ENCODE measurements around the gene ZNF425.
"Not testable (repeated sequence)": the region's sequence is repeated elsewhere in the genome, so short reads cannot be mapped to it uniquely, and the experiment has no call there.

The ZNF425 gene

GRCh38 chr7:149125863-149126661 lies at the start of gene ZNF425:
TSS of gene ZNF425 (minus strand) at chr7:149126324. CDS start at chr7:149126213, 111 bp downstream.
- H3K4me3 ChIP-seq (ENCODE audit: low read depth, low read length) = peak within 1 kb of the TSS; percentile 93
- DNase-seq (ENCODE audit: low read depth) = peak; percentile 70

- no peak for DNase-seq (ENCODE audit: low read depth)
- no peak overlapping the region for H3K4me3 ChIP-seq (ENCODE audit: low read depth, low read length)
Measured at GRCh38 chr7:149175150-149175549, 49.0 kb upstream of the ZNF425 start.

DNA sequence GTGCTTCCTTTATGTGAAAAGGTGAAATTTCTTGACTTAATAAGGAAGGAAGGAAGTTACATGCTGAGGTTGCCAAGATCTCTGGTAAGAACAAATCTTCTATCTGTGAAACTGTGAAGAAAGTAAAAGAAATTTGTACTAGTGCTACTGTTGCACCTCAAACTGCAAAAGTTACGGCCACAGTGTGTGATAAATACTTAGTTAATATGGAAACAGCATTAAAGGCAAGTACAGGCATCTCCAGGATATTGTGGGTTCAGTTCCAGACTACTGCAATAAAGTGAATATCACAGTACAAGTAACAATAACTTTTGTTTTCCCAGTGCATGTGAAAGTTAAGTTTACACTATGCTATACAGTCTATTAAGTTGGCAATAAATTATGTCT lies 46.4 kb upstream of the ZNF425 start:
- no peak for DNase-seq (ENCODE audit: low read depth)
- no peak overlapping the region for H3K4me3 ChIP-seq (ENCODE audit: low read depth, low read length)

DNA sequence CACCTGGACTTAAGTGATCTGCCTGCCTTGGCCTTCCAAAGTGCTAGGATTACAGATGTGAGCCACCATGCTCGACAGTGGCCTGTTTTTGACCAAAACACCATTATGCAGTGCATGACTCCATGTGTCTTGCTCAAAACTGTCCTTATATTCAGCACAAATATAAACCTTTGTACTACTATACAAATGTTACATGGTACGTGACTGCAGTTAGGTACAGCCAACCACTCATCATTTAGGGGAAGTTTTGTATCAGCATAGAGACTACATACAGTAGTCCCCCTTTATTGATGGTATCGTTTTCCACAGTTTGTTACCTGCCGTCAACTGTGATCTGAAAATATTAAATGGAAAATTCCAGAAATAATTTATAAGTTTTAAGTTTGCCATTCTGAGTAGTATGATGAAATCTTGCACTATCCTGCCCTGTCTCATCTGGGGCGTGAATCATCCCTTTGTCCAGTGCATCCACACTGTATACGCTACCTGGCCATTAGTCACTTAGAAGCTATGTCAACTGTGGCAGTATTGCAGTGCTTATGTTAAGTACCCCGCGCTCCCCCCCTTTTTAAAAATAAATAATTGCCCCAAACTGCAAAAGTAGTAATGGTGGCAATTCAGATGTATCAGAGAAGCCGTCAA lies 45.9 kb upstream of the ZNF425 start:
- no peak for DNase-seq (ENCODE audit: low read depth)

GRCh38 chr7:149166630-149167352 lies 40.7 kb upstream of the ZNF425 start:
- no peak overlapping the region for H3K4me3 ChIP-seq (ENCODE audit: low read depth, low read length)
- DNase-seq (ENCODE audit: low read depth) = no peak

More for the DNA sequence above, 45.9 kb upstream of the ZNF425 start:
- no peak overlapping the region for H3K4me3 ChIP-seq (ENCODE audit: low read depth, low read length)

DNA sequence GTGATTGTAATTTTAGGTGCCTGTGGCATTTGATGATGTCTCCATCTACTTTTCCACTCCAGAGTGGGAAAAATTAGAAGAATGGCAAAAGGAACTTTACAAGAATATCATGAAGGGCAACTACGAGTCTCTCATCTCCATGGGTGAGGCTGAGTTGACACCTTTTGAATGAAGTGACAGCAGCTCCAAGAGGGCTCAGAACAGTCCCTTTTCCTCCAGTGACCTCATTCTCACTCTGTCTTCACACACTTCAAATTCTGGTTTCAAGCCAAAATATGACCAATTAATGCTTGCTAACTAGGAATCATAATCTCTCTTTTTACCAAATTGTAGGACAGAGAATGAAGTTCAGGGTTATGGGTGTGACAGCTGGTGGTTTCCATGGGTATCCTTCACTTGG lies 40.0 kb upstream of the ZNF425 start:
- DNase-seq (ENCODE audit: low read depth) = no peak
- no peak overlapping the region for H3K4me3 ChIP-seq (ENCODE audit: low read depth, low read length)

GRCh38 chr7:149161241-149161848 lies 35.2 kb upstream of the ZNF425 start:
- no peak overlapping the region for H3K4me3 ChIP-seq (ENCODE audit: low read depth, low read length)
- no peak for DNase-seq (ENCODE audit: low read depth)

DNA sequence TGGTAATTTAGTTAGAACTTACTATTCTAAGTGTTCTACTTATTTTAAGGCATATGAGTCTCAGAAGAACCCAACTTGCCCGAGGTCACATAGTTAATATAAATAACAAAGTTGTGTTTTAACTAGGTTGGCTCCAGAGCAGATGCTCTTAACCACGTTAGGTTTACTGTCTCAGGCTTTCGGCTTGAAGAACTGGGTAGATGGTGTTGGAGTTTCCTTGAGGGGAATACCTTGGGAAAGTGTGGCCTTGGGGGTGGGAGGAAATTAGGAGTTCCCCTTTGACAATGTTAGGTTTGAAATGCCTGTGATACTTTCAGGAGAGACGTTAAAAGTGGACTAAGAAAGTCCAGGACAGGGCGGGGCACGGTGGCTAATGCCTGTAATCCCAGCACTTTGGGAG lies 30.8 kb upstream of the ZNF425 start:
- no peak for DNase-seq (ENCODE audit: low read depth)
- no peak overlapping the region for H3K4me3 ChIP-seq (ENCODE audit: low read depth, low read length)

DNA sequence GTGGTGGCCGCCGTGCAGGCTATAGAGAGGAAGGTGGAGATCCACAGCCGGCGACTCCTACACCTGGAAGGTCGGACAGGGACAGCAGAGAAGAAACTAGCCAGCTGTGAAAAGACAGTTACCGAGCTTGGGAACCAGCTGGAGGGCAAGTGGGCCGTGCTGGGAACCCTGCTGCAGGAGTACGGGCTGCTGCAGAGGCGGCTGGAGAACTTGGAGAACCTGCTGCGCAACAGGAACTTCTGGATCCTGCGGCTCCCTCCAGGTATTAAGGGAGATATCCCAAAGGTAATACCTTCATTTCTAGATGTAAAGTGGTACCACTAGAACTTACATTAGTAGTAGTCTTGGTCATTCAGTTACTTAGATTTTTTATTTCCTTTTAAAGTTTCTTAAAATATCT lies 27.9 kb upstream of the ZNF425 start:
- DNase-seq (ENCODE audit: low read depth) = no peak
- no peak overlapping the region for H3K4me3 ChIP-seq (ENCODE audit: low read depth, low read length)

GRCh38 chr7:149153346-149153745 lies 27.2 kb upstream of the ZNF425 start:
- DNase-seq (ENCODE audit: low read depth) = no peak
- no peak overlapping the region for H3K4me3 ChIP-seq (ENCODE audit: low read depth, low read length)

- no peak for DNase-seq (ENCODE audit: low read depth)
- no peak overlapping the region for H3K4me3 ChIP-seq (ENCODE audit: low read depth, low read length)
Measured at GRCh38 chr7:149150981-149151380, 24.9 kb upstream of the ZNF425 start.

GRCh38 chr7:149147752-149148653 lies 21.9 kb upstream of the ZNF425 start:
- no peak for DNase-seq (ENCODE audit: low read depth)
- H3K4me3 ChIP-seq (ENCODE audit: low read depth, low read length) = peak overlapping the region; percentile 82

- H3K4me3 ChIP-seq (ENCODE audit: low read depth, low read length) = peak within 1 kb of the TSS; percentile 82
- peak; percentile 45 for DNase-seq (ENCODE audit: low read depth)
Measured at GRCh38 chr7:149147072-149147751, 21.1 kb upstream of the ZNF425 start, which contains the start of gene ZNF398. TSS of gene ZNF398 (plus strand) at chr7:149147453. CDS start at chr7:149147743, 290 bp downstream.

DNA sequence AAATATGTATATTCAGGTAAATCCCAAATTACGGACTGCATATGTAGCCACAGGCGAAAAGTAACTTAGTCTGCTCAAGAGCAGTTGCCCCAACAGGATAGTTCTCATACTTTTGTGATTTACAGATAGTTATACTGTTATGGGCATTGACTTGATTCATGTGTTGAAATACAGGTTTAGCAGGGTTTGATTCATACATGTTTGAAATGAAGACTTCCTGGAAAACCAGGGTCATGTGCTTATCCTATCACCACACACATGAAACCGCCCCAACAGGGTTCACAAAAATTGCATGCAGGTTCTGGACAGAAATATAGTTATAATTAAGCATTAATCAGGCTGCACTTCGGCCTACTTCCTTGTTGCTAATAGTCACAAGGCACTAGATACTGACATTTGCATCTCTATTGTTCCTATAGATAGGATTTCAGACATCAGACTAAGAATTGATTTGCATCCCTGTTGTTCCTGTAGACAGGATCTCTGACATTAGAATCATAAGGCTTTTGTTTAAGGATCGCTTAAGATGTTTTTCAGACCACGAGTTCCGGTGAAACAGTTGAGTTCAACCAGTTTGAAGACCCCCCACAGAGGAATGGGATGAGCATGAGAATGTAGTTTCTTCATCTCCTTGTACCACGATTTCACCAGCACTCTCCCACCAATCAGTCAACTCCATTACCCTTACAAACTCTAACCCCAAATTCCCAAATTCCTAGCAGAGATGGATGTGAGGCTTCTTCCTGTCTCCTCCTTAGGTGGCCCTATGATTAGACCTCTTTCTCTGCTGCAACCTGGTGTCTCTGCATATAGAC lies 19.1 kb upstream of the ZNF425 start:
- H3K4me3 ChIP-seq (ENCODE audit: low read depth, low read length) = no peak overlapping the region
- DNase-seq (ENCODE audit: low read depth) = no peak

GRCh38 chr7:149144436-149144922 lies 18.4 kb upstream of the ZNF425 start:
- not testable (repeated sequence) for DNase-seq (ENCODE audit: low read depth); H3K4me3 ChIP-seq (ENCODE audit: low read depth, low read length)

DNA sequence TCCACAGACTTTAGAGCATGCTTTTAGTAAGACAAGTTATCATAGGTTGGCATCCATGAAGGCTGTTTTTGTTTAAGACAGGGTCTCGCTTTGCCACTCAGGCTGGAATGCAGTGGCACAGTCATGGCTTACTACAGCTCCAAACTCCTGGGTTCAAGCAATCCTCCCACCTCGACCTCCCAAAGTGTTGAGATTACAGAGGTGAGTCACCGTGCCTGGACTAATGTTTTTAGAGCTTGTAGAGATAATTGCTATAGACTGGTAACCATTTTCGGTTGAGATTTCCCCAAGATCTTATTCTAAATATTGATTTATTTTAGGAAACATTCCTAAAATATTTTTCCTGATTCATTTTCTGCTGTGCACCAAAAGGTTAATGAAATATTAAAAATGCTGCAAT lies 15.8 kb upstream of the ZNF425 start:
- H3K4me3 ChIP-seq (ENCODE audit: low read depth, low read length) = no peak overlapping the region
- DNase-seq (ENCODE audit: low read depth) = no peak

DNA sequence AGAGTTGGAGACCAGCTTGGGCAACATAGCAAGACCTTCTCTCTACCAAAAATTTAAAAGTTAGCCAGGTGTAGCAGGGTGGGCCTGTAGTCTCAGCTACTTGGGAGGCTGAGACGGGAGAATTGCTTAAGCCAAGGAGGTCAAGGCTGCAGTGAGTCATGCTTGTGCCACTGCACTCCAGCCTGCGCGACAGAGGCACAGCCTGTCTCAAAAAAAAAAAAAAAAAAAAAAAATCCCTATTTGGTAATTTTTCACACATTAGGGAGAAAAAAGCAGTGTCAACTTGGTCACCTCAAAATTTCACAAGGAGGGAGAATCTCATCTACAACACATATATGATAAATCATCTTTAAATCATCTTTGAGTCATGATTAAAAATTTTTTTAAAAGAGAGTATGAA lies 14.7 kb upstream of the ZNF425 start:
- no peak for DNase-seq (ENCODE audit: low read depth)
- no peak overlapping the region for H3K4me3 ChIP-seq (ENCODE audit: low read depth, low read length)

All from skeletal muscle cell (primary cell).